HG02938 (cell line): ENCODE measurements around the gene VPS33A.

Experiments
- ATAC-seq: cut with Tn5 transposase; IDR thresholded peaks from one replicate; pipeline ENCODE4 v1.9.1; 2021; ENCODE audit warnings: mild to moderate bottlenecking, moderate library complexity; ENCODE audit not compliant: unreplicated experiment

VPS33A gene

DNA sequence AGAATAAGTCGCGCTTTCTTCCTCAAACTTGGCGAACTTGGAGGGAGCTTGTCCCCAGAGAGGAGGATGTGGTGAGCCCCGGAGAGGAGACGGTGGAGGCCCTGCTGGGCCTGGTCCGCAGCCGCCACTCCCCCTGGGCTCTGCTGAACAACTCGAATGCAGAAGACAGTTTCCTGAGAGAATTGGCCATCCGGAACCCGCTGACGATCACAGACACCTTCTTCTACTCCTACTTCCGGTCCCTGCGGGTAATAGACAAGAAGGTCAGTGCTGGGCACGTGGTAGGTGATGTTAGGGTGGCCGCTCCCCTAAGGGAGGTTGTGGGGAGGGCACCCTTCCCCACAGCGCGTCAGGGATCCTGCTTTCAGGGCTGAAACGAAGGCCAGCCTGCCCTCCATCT is 81.8 kb downstream of the VPS33A start:
- no peak for ATAC-seq

DNA sequence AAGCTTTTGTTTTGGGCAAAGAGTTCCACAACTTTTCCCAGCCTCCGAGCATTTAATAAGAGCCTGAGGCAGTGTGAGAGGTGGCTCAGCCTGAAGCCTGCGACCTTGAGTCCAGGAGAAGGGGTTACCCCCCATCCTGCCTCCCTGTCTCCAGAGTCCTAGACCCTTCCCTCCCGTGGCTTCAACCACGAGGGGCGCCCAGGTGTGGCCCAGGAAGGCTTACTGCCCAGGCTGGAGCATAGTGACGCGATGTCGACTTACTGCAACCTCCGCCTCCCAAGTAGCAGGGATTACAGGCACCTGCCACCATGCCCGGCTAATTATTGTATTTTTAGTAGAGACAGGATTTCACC is 82.7 kb downstream of the VPS33A start:
- no peak for ATAC-seq

DNA sequence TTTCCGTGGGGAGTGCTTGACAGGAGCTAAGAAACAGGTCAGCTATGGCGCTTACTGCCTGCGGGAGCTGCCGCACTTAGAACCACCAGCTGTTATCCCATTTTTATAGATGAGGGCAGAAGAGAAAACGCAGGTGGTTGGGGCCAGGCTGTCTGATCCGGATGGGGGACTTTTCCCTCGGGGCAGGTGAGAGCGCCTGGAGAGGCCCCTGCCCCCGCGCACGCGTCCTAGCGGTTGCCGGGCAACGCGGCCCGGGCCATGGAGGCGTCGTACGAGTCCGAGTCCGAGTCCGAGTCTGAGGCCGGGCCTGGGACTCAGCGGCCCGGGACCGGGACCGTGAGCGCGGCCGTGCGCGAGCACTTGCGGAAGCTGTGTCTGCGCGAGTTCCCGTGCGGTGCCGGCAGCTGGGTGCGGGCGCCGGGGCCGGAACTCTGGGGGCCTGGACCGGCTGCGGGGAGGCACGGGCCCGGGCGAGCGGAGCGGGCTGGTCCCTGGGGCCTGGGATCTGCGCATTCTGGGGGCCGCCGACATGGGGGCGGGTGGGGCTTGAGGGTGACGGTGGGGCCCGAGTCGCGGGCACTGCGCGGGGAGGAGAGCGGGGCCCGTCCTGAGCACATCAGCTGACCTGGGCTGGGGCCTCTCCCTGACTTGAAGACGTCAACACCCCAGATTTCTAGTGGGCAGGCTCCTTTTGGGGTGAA is 83.3 kb downstream of the VPS33A start, which contains the start of gene LRRC43:
Gene LRRC43, plus strand, starts transcription at position 237 of the 701 bp plus-strand sequence. Its CDS starts 22 bp downstream, at position 259.
- no peak for ATAC-seq
